ENCODE results near the gene ZNF410. TPM values are rescaled to one million over a fixed set of nuclear protein-coding genes. Genes with fewer than 3 reads are reported as not detected.

The ZNF410 gene
- total RNA-seq, 1 experiment from 2014 or later, result 69.4 TPM

GRCh38 chr14:73870525-73871235 lies 16.0 kb upstream of the ZNF410 start:
- no peaks in the 10 kb centered on the region for H3K4me1 ChIP-seq (ENCODE audit: insufficient read depth, low read length, poor library complexity, severe bottlenecking)
- H3K27me3 ChIP-seq (replicated peaks; ENCODE audit: insufficient read depth, low read depth, low read length, poor library complexity), result no peaks in the 10 kb centered on the region
- H3K4me3 ChIP-seq (ENCODE audit: low read depth, low read length, poor library complexity, severe bottlenecking), result no peak overlapping the region
- no TSS peak for BruUV-seq (replicated peaks)
- TF ChIP-seq EZH2 (IDR thresholded peaks at IDR 0.05; ENCODE audit: borderline replicate concordance, low read depth, low read length, poor library complexity, severe bottlenecking) (no peak), CTCF (conservative IDR thresholded peaks at IDR 0.05; ENCODE audit: low read depth, low read length) (no peak)
- no peaks in the 10 kb centered on the region for H3K9me3 ChIP-seq (ENCODE audit: low read depth, low read length, poor library complexity, severe bottlenecking)
- ChIA-PET CTCF (interaction anchor here (1.0 kb wide), 1 partner anchor 142 kb away, joined by 7 read pairs; no protein-coding TSS in a partner anchor), POLR2A (ENCODE audit: low non-redundant PET) (no interaction called here)
- H3K36me3 ChIP-seq (ENCODE audit: insufficient read depth, low read length, poor library complexity, severe bottlenecking), result no peaks in the 10 kb centered on the region
- H3K27ac ChIP-seq (ENCODE audit: low read depth, low read length, poor library complexity, severe bottlenecking), result no peak overlapping the region
- intact Hi-C loops (cut with micrococcal nuclease; ENCODE audit: unreplicated experiment), result no loop called here
- no peak for DNase-seq (ENCODE audit: low spot score)

- intact Hi-C loops (cut with micrococcal nuclease; ENCODE audit: unreplicated experiment), result no loop called here
- no TSS peak for BruUV-seq (replicated peaks)
- Histone ChIP-seq H3K36me3 (ENCODE audit: insufficient read depth, low read length, poor library complexity, severe bottlenecking) (no peaks in the 10 kb centered on the region), H3K9me3 (ENCODE audit: low read depth, low read length, poor library complexity, severe bottlenecking) (no peaks in the 10 kb centered on the region), H3K27ac (ENCODE audit: low read depth, low read length, poor library complexity, severe bottlenecking) (no peak overlapping the region), H3K4me3 (ENCODE audit: low read depth, low read length, poor library complexity, severe bottlenecking) (no peak overlapping the region), H3K4me1 (ENCODE audit: insufficient read depth, low read length, poor library complexity, severe bottlenecking) (no peaks in the 10 kb centered on the region), H3K27me3 (replicated peaks; ENCODE audit: insufficient read depth, low read depth, low read length, poor library complexity) (no peaks in the 10 kb centered on the region)
- ChIA-PET CTCF (no interaction called here), POLR2A (ENCODE audit: low non-redundant PET) (no interaction called here)
- TF ChIP-seq EZH2 (IDR thresholded peaks at IDR 0.05; ENCODE audit: borderline replicate concordance, low read depth, low read length, poor library complexity, severe bottlenecking) (no peak), CTCF (conservative IDR thresholded peaks at IDR 0.05; ENCODE audit: low read depth, low read length) (no peak)
- DNase-seq (ENCODE audit: low spot score), result no peak
Observed at GRCh38 chr14:73873660-73874059, 13.0 kb upstream of the ZNF410 start.

GRCh38 chr14:73877790-73878189 lies 8.9 kb upstream of the ZNF410 start:
- ChIA-PET POLR2A (ENCODE audit: low non-redundant PET) (interaction anchor here (0.6 kb wide), 1 partner anchor 1384 kb away, joined by 3 read pairs; no protein-coding TSS in a partner anchor), CTCF (no interaction called here)
- no TSS peak for BruUV-seq (replicated peaks)
- Histone ChIP-seq H3K4me3 (ENCODE audit: low read depth, low read length, poor library complexity, severe bottlenecking) (no peak overlapping the region), H3K36me3 (ENCODE audit: insufficient read depth, low read length, poor library complexity, severe bottlenecking) (no peaks in the 10 kb centered on the region), H3K27me3 (replicated peaks; ENCODE audit: insufficient read depth, low read depth, low read length, poor library complexity) (no peaks in the 10 kb centered on the region), H3K9me3 (ENCODE audit: low read depth, low read length, poor library complexity, severe bottlenecking) (no peaks in the 10 kb centered on the region), H3K4me1 (ENCODE audit: insufficient read depth, low read length, poor library complexity, severe bottlenecking) (no peaks in the 10 kb centered on the region), H3K27ac (ENCODE audit: low read depth, low read length, poor library complexity, severe bottlenecking) (no peak overlapping the region)
- TF ChIP-seq EZH2 (IDR thresholded peaks at IDR 0.05; ENCODE audit: borderline replicate concordance, low read depth, low read length, poor library complexity, severe bottlenecking), result no peak
- TF ChIP-seq CTCF (conservative IDR thresholded peaks at IDR 0.05; ENCODE audit: low read depth, low read length), result no peak
- intact Hi-C loops (cut with micrococcal nuclease; ENCODE audit: unreplicated experiment), result no loop called here
- DNase-seq (ENCODE audit: low spot score), result no peak

Data from A673 (cell line).